HCT116 (cell line): ENCODE data around the gene C12orf50. TPM values are rescaled to one million over a fixed set of nuclear protein-coding genes. Genes with fewer than 3 reads are reported as not detected.

Experiments
- ATAC-seq: fragments of 200-7000 bp; cut with Tn5 transposase; 2 replicates; pipeline ENCODE4 v1.9.1; 2020; ENCODE audit warnings: mild to moderate bottlenecking, moderate library complexity
- BruUV-seq: library from RNA; stranded (reverse); fragments of 400-500 nt; replicated peaks from 2 replicates; lab custom pipeline; 2021; lab: Mats Ljungman, UMichigan
- CTCF ChIA-PET: fragments of 300-600 bp; sonication (Branson Sonifier 250); formaldehyde crosslinking; loops from one replicate; lab custom pipeline; 2021; ENCODE audit warnings: antibody characterized with exemption; lab: Charles Lee
- POLR2A ChIA-PET: fragments of 300-600, 350-600 bp; sonication (Branson Sonifier 250); formaldehyde crosslinking; loops from one replicate; lab custom pipeline; 2021; ENCODE audit warnings: antibody characterized with exemption; lab: Charles Lee
- RAD21 ChIA-PET, 2 experiments: fragments of 300-600 bp; sonication (Branson Sonifier 250); formaldehyde crosslinking; loops; one replicate each; lab custom pipeline; 2023; ENCODE audit warnings: low total read pairs in 2 of 2; ENCODE audit not compliant: uncharacterized antibody in 2 of 2, unreplicated experiment in 2 of 2, low non-redundant PET in 1 of 2; lab: Charles Lee
- DNase-seq: peaks from one replicate; pipeline ENCODE4 v3.0.0-alpha.2; 2010; ENCODE audit warnings: low read depth, low spot score
- H2AFZ ChIP-seq: fragments of 200-600 bp; shearing (Covaris generic), sonication (generic); 2 replicates; pipeline ENCODE4 v1.6.1; 2017; ENCODE audit warnings: low read depth, mixed run types, mixed read lengths, antibody characterized with exemption, low read length; ENCODE audit not compliant: poor library complexity, severe bottlenecking
- H3K27ac ChIP-seq: 2 replicates; pipeline ENCODE4 v1.5.1; 2012; ENCODE audit warnings: low read depth, low read length
- H3K27me3 ChIP-seq: fragments of 200-600 bp; sonication (generic); 2 replicates; pipeline ENCODE4 v1.6.1; 2016; ENCODE audit warnings: mixed run types, low read length, mixed read lengths; ENCODE audit not compliant: insufficient read depth
- H3K36me3 ChIP-seq, 2 experiments: fragments of 200-500 bp in 1 of 2; fragments of 200-600 bp in 1 of 2; sonication (Bioruptor generic) in 1 of 2; sonication (generic) in 1 of 2; 2 replicates each; pipeline versions ENCODE4 v1.5.1 to v1.6.1; 2014 to 2016; ENCODE audit warnings: low read length in 2 of 2, inconsistent platforms in 1 of 2, mixed read lengths in 1 of 2, mixed run types in 1 of 2; ENCODE audit not compliant: insufficient read depth in 2 of 2, control insufficient read depth in 1 of 2
- H3K4me1 ChIP-seq, 2 experiments: fragments of 200-600 bp in 1 of 2; sonication (generic) in 1 of 2; 2 replicates each; pipeline versions ENCODE4 v1.5.1 to v1.6.1; 2012 to 2017; ENCODE audit warnings: low read length in 2 of 2, inconsistent platforms in 1 of 2, mild to moderate bottlenecking in 1 of 2, mixed read lengths in 1 of 2, mixed run types in 1 of 2, moderate library complexity in 1 of 2; ENCODE audit not compliant: insufficient read depth in 2 of 2, control insufficient read depth in 1 of 2
- H3K4me2 ChIP-seq: fragments of 200-600 bp; sonication (generic); 2 replicates; pipeline ENCODE4 v1.6.1; 2017; ENCODE audit warnings: mixed run types, low read length, mixed read lengths
- H3K4me3 ChIP-seq, 2 experiments: fragments of 200-600 bp in 1 of 2; sonication (generic) in 1 of 2; replicated peaks in 1 of 2; 2 replicates each; pipeline ENCODE4 v1.5.1; 2011 to 2016; ENCODE audit warnings: low read length in 2 of 2, control low read depth in 1 of 2, low read depth in 1 of 2, mild to moderate bottlenecking in 1 of 2, mixed read lengths in 1 of 2, mixed run types in 1 of 2
- H3K79me2 ChIP-seq: fragments of 200-600 bp; sonication (generic); 2 replicates; pipeline ENCODE4 v1.6.1; 2017; ENCODE audit warnings: mild to moderate bottlenecking, mixed run types, low read length, moderate library complexity, mixed read lengths; ENCODE audit not compliant: insufficient read depth
- H3K9ac ChIP-seq: fragments of 200-600 bp; sonication (generic); 2 replicates; pipeline ENCODE4 v1.6.1; 2016; ENCODE audit warnings: low read length, mixed read lengths
- H3K9me2 ChIP-seq: fragments of 200-600 bp; sonication (generic), shearing (Covaris generic); 2 replicates; pipeline ENCODE4 v1.6.1; 2017; ENCODE audit warnings: mixed run types, mild to moderate bottlenecking, moderate library complexity; ENCODE audit not compliant: insufficient read depth
- H3K9me3 ChIP-seq, 2 experiments: fragments of 200-500 bp in 1 of 2; fragments of 200-600 bp in 1 of 2; sonication (Bioruptor generic) in 1 of 2; sonication (generic) in 1 of 2; 2 replicates each; pipeline ENCODE4 v1.6.1; 2014 to 2017; ENCODE audit warnings: low read length in 2 of 2, mixed read lengths in 2 of 2, inconsistent platforms in 1 of 2, low read depth in 1 of 2, mild to moderate bottlenecking in 1 of 2, mixed run types in 1 of 2, moderate library complexity in 1 of 2; ENCODE audit not compliant: control insufficient read depth in 1 of 2, insufficient read depth in 1 of 2
- H4K20me1 ChIP-seq: fragments of 200-600 bp; sonication (generic), shearing (Covaris generic); 2 replicates; pipeline ENCODE4 v1.6.1; 2017; ENCODE audit warnings: mixed run types, mild to moderate bottlenecking, moderate library complexity; ENCODE audit not compliant: insufficient read depth
- CBX3 ChIP-seq: IDR thresholded peaks from 2 replicates; pipeline ENCODE4 v1.6.1; 2012; ENCODE audit warnings: low read depth
- CEBPB ChIP-seq: IDR thresholded peaks from 2 replicates; pipeline ENCODE4 v1.6.1; 2012; ENCODE audit warnings: low read depth
- EGR1 ChIP-seq: IDR thresholded peaks from 2 replicates; pipeline ENCODE4 v1.6.1; 2012; ENCODE audit warnings: low read depth
- ELF1 ChIP-seq: IDR thresholded peaks from 2 replicates; pipeline ENCODE4 v1.6.1; 2012; ENCODE audit warnings: low read depth, borderline replicate concordance
- JUND ChIP-seq: IDR thresholded peaks from 2 replicates; pipeline ENCODE4 v1.6.1; 2012
- MAX ChIP-seq: IDR thresholded peaks from 2 replicates; pipeline ENCODE4 v1.6.1; 2012
- POLR2AphosphoS5 ChIP-seq: IDR thresholded peaks from 2 replicates; pipeline ENCODE4 v1.6.1; 2011; ENCODE audit warnings: mild to moderate bottlenecking, low read depth, low read length, moderate library complexity
- SIN3A ChIP-seq: IDR thresholded peaks from 2 replicates; pipeline ENCODE4 v1.6.1; 2012; ENCODE audit warnings: low read depth
- SP1 ChIP-seq: IDR thresholded peaks from 2 replicates; pipeline ENCODE4 v1.6.1; 2012; ENCODE audit warnings: low read depth
- YY1 ChIP-seq: IDR thresholded peaks from 2 replicates; pipeline ENCODE4 v1.6.1; 2011; ENCODE audit warnings: low read length, low read depth, moderate library complexity, mild to moderate bottlenecking; ENCODE audit not compliant: insufficient replicate concordance; ENCODE audit errors: extremely low read depth
- ZNF274 ChIP-seq: fragments of 200-500 bp; sonication (Bioruptor generic); IDR thresholded peaks from 2 replicates; pipeline ENCODE4 v1.6.1; 2014; ENCODE audit warnings: mild to moderate bottlenecking, low read depth, low read length, inconsistent platforms
- intact Hi-C: fragments of 100-400 bp; cut with micrococcal nuclease; formaldehyde crosslinking; loops from 2 replicates; pipeline ENCODE4 v1.10.0; 2022
- total RNA-seq: library from RNA; stranded (reverse); gene quantifications from one replicate; pipeline ENCODE4 v1.2.1, GENCODE V29; 2021; ENCODE audit not compliant: unreplicated experiment
- TF ChIP-seq, protein P1 (sequence below): IDR thresholded peaks from 2 replicates; pipeline ENCODE4 v1.6.1; 2012

The C12orf50 gene
- total RNA-seq, 1 experiment from 2014 or later = not detected

- no peaks in the 10 kb centered on the region for H3K9me2 ChIP-seq
- no peak overlapping the region for H2AFZ ChIP-seq
- RAD21 ChIA-PET = no interaction called here
- DNase-seq (no peak), ATAC-seq (no peak)
- CTCF ChIA-PET = no interaction called here
- no peak overlapping the region for H3K27ac ChIP-seq
- peaks cover 5% of the 10 kb centered on the region; the same call in 1 of the 2 replicates for H4K20me1 ChIP-seq
- intact Hi-C loops = no loop called here
- no peaks in the 10 kb centered on the region for H3K9me3 ChIP-seq
- H3K27me3 ChIP-seq = no peaks in the 10 kb centered on the region
- no peak for TF ChIP-seq MAX
- TF ChIP-seq SP1 = no peak
- no peak for TF ChIP-seq ZNF274
- TF ChIP-seq ELF1 = no peak
- TF ChIP-seq YY1 = no peak
- TF ChIP-seq, protein P1, sequence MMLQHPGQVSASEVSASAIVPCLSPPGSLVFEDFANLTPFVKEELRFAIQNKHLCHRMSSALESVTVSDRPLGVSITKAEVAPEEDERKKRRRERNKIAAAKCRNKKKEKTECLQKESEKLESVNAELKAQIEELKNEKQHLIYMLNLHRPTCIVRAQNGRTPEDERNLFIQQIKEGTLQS = no peak
- TF ChIP-seq POLR2AphosphoS5 = no peak
- no peak for TF ChIP-seq EGR1
- TF ChIP-seq CEBPB = no peak
- TF ChIP-seq JUND = no peak
- TF ChIP-seq CBX3 = no peak
- no peak for TF ChIP-seq SIN3A
- peaks cover 73% of the 10 kb centered on the region for H3K79me2 ChIP-seq
- no peak overlapping the region for H3K9ac ChIP-seq
- no peak overlapping the region for H3K4me3 ChIP-seq
- POLR2A ChIA-PET = no interaction called here
- no TSS peak for BruUV-seq
- H3K36me3 ChIP-seq = peaks cover 0 to 18% of the 10 kb centered on the region in 2 experiments; a peak in 2 of 4 replicates
- H3K4me2 ChIP-seq = no peak overlapping the region
- H3K4me1 ChIP-seq = peaks cover 3 to 12% of the 10 kb centered on the region in 2 experiments; a peak in 3 of 4 replicates
Measured at GRCh38 chr12:88037770-88038169, 8.6 kb upstream of the C12orf50 start.
